Mesenchymal stem cell (in vitro differentiated cells and primary cell): ENCODE measurements around the gene ST7.
A peak's percentile ranks its signal among the peaks of the same experiment; 100 is the strongest.

Source experiments
- DNase-seq: peaks from one replicate; pipeline ENCODE4 v3.0.0-alpha.2; 2013
- H2AFZ ChIP-seq: one replicate; pipeline ENCODE4 v1.6.1; 2013; ENCODE audit warnings: low read depth, mild to moderate bottlenecking, control low read depth, inconsistent platforms, low read length, moderate library complexity
- H2AK5ac ChIP-seq: 2 replicates; pipeline ENCODE4 v1.6.1; 2013; ENCODE audit warnings: low read length, moderate library complexity, mild to moderate bottlenecking, inconsistent platforms; ENCODE audit not compliant: severe bottlenecking
- H2BK120ac ChIP-seq: one replicate; pipeline ENCODE4 v1.6.1; 2013; ENCODE audit warnings: low read depth, mild to moderate bottlenecking, inconsistent platforms, low read length, moderate library complexity
- H2BK12ac ChIP-seq, 2 experiments: one replicate each; pipeline ENCODE4 v1.6.1; 2013; ENCODE audit warnings: inconsistent platforms in 2 of 2, low read length in 2 of 2, mild to moderate bottlenecking in 2 of 2, moderate library complexity in 2 of 2, control low read depth in 1 of 2
- H2BK15ac ChIP-seq: one replicate; pipeline ENCODE4 v1.6.1; 2013; ENCODE audit warnings: mild to moderate bottlenecking, low read depth, inconsistent platforms; ENCODE audit not compliant: poor library complexity, severe bottlenecking
- H2BK5ac ChIP-seq: 2 replicates; pipeline ENCODE4 v1.6.1; 2013; ENCODE audit warnings: low read depth, mild to moderate bottlenecking, low read length, control low read depth, inconsistent platforms; ENCODE audit not compliant: poor library complexity, severe bottlenecking
- H3K14ac ChIP-seq, 2 experiments: one replicate each; pipeline ENCODE4 v1.6.1; 2013; ENCODE audit warnings: inconsistent platforms in 2 of 2, low read length in 2 of 2, control low read depth in 1 of 2, mild to moderate bottlenecking in 1 of 2, moderate library complexity in 1 of 2
- H3K18ac ChIP-seq, 2 experiments: one replicate each; pipeline ENCODE4 v1.6.1; 2013; ENCODE audit warnings: inconsistent platforms in 2 of 2, low read length in 2 of 2, control low read depth in 1 of 2, low read depth in 1 of 2, mild to moderate bottlenecking in 1 of 2
- H3K23ac ChIP-seq, 2 experiments: one replicate each; pipeline ENCODE4 v1.6.1; 2013; ENCODE audit warnings: inconsistent platforms in 2 of 2, low read length in 2 of 2, mild to moderate bottlenecking in 2 of 2, moderate library complexity in 2 of 2, control low read depth in 1 of 2
- H3K27ac ChIP-seq: 2 replicates; pipeline ENCODE4 v1.5.1; 2013; ENCODE audit warnings: mild to moderate bottlenecking, moderate library complexity, low read length, control low read depth, inconsistent platforms; ENCODE audit not compliant: poor library complexity, severe bottlenecking
- H3K27me3 ChIP-seq, 2 experiments: 2 replicates each; pipeline versions ENCODE4 v1.6.1 to v1.7.0; 2013; ENCODE audit warnings: low read length in 2 of 2, mild to moderate bottlenecking in 2 of 2, moderate library complexity in 2 of 2, control low read depth in 1 of 2, inconsistent platforms in 1 of 2; ENCODE audit not compliant: control insufficient read depth in 1 of 2, insufficient read depth in 1 of 2
- H3K36me3 ChIP-seq, 2 experiments: 2 replicates each; pipeline versions ENCODE4 v1.6.1 to v1.7.0; 2013; ENCODE audit warnings: low read length in 2 of 2, control low read depth in 1 of 2, inconsistent platforms in 1 of 2, low read depth in 1 of 2, mild to moderate bottlenecking in 1 of 2; ENCODE audit not compliant: insufficient read depth in 2 of 2, control insufficient read depth in 1 of 2
- H3K4ac ChIP-seq, 2 experiments: one replicate each; pipeline ENCODE4 v1.6.1; 2013; ENCODE audit warnings: inconsistent platforms in 2 of 2, low read length in 2 of 2, mild to moderate bottlenecking in 2 of 2, moderate library complexity in 2 of 2, control low read depth in 1 of 2, low read depth in 1 of 2
- H3K4me1 ChIP-seq: 2 replicates; pipeline ENCODE4 v1.6.1; 2013; ENCODE audit warnings: low read depth, low read length, control low read depth; ENCODE audit not compliant: control insufficient read depth, insufficient read depth
- H3K4me2 ChIP-seq: 2 replicates; pipeline ENCODE4 v1.6.1; 2013; ENCODE audit warnings: low read length, mild to moderate bottlenecking, inconsistent platforms; ENCODE audit not compliant: poor library complexity, severe bottlenecking
- H3K4me3 ChIP-seq, 2 experiments: 2 replicates each; pipeline versions ENCODE4 v1.5.1 to v1.7.0; 2013; ENCODE audit warnings: low read length in 2 of 2, mild to moderate bottlenecking in 2 of 2, control low read depth in 1 of 2, low read depth in 1 of 2; ENCODE audit not compliant: insufficient read depth in 1 of 2
- H3K79me1 ChIP-seq: replicated peaks from 2 replicates; pipeline ENCODE4 v1.6.1; 2013; ENCODE audit warnings: mild to moderate bottlenecking, control low read depth, low read length, inconsistent platforms; ENCODE audit not compliant: poor library complexity, severe bottlenecking
- H3K9ac ChIP-seq: 2 replicates; pipeline ENCODE4 v1.7.0; 2013; ENCODE audit warnings: mild to moderate bottlenecking, low read length, moderate library complexity
- H3K9me3 ChIP-seq: 2 replicates; pipeline ENCODE4 v1.7.0; 2013; ENCODE audit warnings: mild to moderate bottlenecking, low read length; ENCODE audit not compliant: control insufficient read depth
- H4K8ac ChIP-seq: one replicate; pipeline ENCODE4 v1.6.1; 2013; ENCODE audit warnings: inconsistent platforms, mild to moderate bottlenecking, low read length, moderate library complexity
- H4K91ac ChIP-seq: one replicate; pipeline ENCODE4 v1.6.1; 2013; ENCODE audit warnings: mild to moderate bottlenecking, low read length, inconsistent platforms
- WGBS: methylation state at CpG from one replicate; pipeline ENCODE4 v1.1.7; 2013; ENCODE audit warnings: mixed read lengths; 5-methylcytosine and 5-hydroxymethylcytosine counted together

The ST7 gene

DNA sequence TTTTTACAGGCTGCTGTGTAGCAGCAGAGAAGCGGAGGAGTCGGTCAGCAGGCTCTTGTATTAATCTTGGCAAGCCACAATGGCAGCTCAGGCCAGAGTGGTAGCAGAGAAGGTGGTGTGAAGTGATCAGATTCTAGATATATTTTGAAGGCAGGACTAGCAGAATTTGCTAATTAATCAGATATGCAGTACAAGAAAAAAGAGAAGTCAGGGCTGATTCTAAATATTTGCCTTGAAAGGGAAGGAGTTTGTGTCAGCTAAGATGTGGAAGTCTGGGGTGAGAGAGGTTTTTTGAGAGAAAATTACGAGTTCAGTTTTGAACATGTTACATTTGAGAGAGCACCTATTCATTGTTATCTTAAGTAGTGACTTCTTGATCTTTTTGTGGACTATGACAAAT is 193.2 kb downstream of the ST7 start:
- H2BK12ac ChIP-seq: no peak overlapping the region
- whole genome bisulfite sequencing: 96% methylated on average over 3 of the region's 3 CpGs
- no peak overlapping the region for H3K23ac ChIP-seq
- H3K9ac ChIP-seq: no peak overlapping the region
- H3K9me3 ChIP-seq: no peaks in the 10 kb centered on the region
- H3K79me1 ChIP-seq: peaks cover 14% of the 10 kb centered on the region
- H3K4me3 ChIP-seq: no peak overlapping the region
- no peak for DNase-seq
- H3K14ac ChIP-seq: no peak overlapping the region
- no peak overlapping the region for H2AFZ ChIP-seq
- H4K8ac ChIP-seq: no peak overlapping the region
- no peak overlapping the region for H3K27ac ChIP-seq
- no peak overlapping the region for H2AK5ac ChIP-seq
- H3K4me2 ChIP-seq: no peak overlapping the region
- no peak overlapping the region for H3K4ac ChIP-seq
- no peak overlapping the region for H2BK5ac ChIP-seq
- no peak overlapping the region for H3K18ac ChIP-seq
- H2BK120ac ChIP-seq: no peak overlapping the region
- peaks cover 3 to 8% of the 10 kb centered on the region in 2 experiments for H3K36me3 ChIP-seq
- H3K4me1 ChIP-seq: no peaks in the 10 kb centered on the region
- no peaks in the 10 kb centered on the region for H3K27me3 ChIP-seq
- no peak overlapping the region for H2BK15ac ChIP-seq
- no peak overlapping the region for H4K91ac ChIP-seq

DNA sequence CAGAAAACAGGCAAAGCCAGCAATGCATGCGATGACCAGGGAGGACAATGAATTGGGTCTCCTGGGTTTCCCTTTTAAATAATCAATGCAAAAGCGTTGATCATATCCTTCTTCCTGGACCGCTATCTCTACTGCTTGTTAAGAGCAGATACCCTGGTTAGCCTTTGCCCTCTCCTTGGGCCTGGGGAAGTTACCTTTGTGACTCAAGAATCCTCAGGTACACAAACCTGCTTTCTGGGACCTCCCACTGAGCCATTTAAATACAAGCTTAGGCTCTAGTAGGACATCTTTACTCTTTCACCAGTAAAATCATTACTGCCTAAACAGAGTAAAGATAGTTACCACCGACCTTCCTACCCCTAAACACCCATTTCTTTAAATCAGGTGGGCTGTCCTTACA is 195.7 kb downstream of the ST7 start:
- no peaks in the 10 kb centered on the region for H3K27me3 ChIP-seq
- H3K9ac ChIP-seq: no peak overlapping the region
- no peak overlapping the region for H4K91ac ChIP-seq
- peaks cover 0 to 8% of the 10 kb centered on the region in 2 experiments for H3K36me3 ChIP-seq
- no peak overlapping the region for H3K4me2 ChIP-seq
- peaks cover 13% of the 10 kb centered on the region for H3K79me1 ChIP-seq
- no peak overlapping the region for H3K23ac ChIP-seq
- H3K9me3 ChIP-seq: no peaks in the 10 kb centered on the region
- H3K4ac ChIP-seq: no peak overlapping the region
- H3K27ac ChIP-seq: no peak overlapping the region
- DNase-seq: no peak
- no peak overlapping the region for H3K14ac ChIP-seq
- no peak overlapping the region for H2AK5ac ChIP-seq
- H2BK5ac ChIP-seq: no peak overlapping the region
- no peak overlapping the region for H2BK120ac ChIP-seq
- no peak overlapping the region for H2BK12ac ChIP-seq
- no peak overlapping the region for H3K4me3 ChIP-seq
- H2AFZ ChIP-seq: no peak overlapping the region
- H2BK15ac ChIP-seq: no peak overlapping the region
- peak overlapping the region in 1 of 2 experiments; percentile 38 for H3K18ac ChIP-seq
- 91% methylated on average over 4 of the region's 4 CpGs for WGBS
- no peak overlapping the region for H4K8ac ChIP-seq
- H3K4me1 ChIP-seq: no peaks in the 10 kb centered on the region

DNA sequence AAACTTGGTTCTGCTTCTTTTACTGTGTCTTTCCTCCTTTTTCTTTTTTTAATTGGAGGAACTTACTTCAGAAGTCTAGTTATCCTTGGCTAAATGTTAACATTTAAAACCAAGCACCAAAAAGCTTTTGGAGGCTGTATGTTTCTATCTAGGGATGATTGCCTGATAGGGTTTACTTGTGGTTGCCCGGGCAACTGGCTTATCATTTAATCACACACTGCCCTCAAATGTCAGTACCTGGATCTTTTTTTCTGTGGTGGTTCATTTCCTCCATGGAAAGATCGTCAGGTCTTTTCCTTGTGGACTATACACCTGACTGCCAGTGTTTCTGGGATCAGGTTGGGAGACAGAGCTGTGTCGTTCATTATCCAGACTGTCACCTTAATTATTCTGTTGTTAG is 196.4 kb downstream of the ST7 start:
- Histone ChIP-seq H2BK120ac (no peak overlapping the region), H3K9ac (no peak overlapping the region), H3K4me1 (no peaks in the 10 kb centered on the region), H3K14ac (no peak overlapping the region), H2BK15ac (no peak overlapping the region), H3K4ac (no peak overlapping the region), H4K91ac (no peak overlapping the region), H2AFZ (no peak overlapping the region), H3K4me2 (no peak overlapping the region), H4K8ac (no peak overlapping the region), H3K27me3 (no peaks in the 10 kb centered on the region), H3K79me1 (peaks cover 13% of the 10 kb centered on the region), H3K23ac (no peak overlapping the region), H3K4me3 (no peak overlapping the region), H3K18ac (no peak overlapping the region), H2BK5ac (no peak overlapping the region), H2BK12ac (no peak overlapping the region), H3K27ac (no peak overlapping the region), H2AK5ac (no peak overlapping the region), H3K9me3 (no peaks in the 10 kb centered on the region), H3K36me3 (peaks cover 0 to 13% of the 10 kb centered on the region in 2 experiments)
- 100% methylated on average over 2 of the region's 3 CpGs for WGBS
- no peak for DNase-seq

DNA sequence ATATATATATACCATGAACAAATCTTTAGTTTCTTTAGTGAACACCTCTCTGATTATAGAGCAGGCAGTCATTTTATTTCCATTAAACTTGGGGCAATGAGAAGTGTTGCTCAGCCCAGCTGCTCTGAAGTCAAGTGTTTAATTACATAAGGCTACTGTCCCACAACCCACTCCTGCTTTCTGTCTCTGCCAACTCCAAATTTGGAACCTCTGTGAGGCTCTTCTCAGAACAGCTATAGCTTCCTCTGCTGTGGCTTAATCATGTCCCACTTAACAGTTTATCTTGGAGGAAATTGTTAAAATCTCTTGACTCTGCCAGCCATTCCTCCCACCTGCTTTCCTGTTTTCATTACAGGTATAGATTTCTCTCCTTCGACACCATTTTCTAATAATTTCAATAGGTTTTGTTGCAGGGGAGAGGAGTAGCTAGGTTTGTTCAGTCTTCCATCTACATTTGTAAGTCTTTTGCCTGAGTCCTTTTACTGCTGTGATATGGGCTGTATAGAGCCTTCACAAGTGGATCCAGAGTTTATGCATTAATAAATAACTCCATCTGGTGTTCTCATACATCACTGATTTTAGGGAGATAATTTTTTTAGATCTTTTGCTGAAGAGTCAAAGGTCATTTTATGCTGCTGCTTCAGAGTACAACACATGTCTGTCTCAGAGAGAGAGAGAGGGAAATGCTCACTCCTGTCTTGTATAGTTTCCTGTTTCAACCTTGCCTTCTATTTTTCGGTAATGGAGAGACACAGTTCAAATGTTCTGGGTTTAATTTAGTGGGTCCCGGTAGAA is 199.1 kb downstream of the ST7 start:
- 84% methylated on average over 2 of the region's 3 CpGs for WGBS
- no peak overlapping the region for H3K14ac ChIP-seq

More for the DNA sequence above, 199.1 kb downstream of the ST7 start:
- Histone ChIP-seq H2BK5ac (no peak overlapping the region), H3K9me3 (no peaks in the 10 kb centered on the region), H4K8ac (no peak overlapping the region), H3K36me3 (peaks cover 0 to 11% of the 10 kb centered on the region in 2 experiments), H3K79me1 (peaks cover 16% of the 10 kb centered on the region), H3K4me1 (no peaks in the 10 kb centered on the region), H2BK120ac (no peak overlapping the region), H2BK12ac (no peak overlapping the region), H3K4me2 (no peak overlapping the region), H3K23ac (no peak overlapping the region), H3K4me3 (no peak overlapping the region), H3K27me3 (no peaks in the 10 kb centered on the region), H3K18ac (no peak overlapping the region), H2AFZ (no peak overlapping the region), H3K4ac (no peak overlapping the region), H3K27ac (peak overlapping the region; percentile 59), H2BK15ac (no peak overlapping the region), H3K9ac (no peak overlapping the region), H4K91ac (no peak overlapping the region), H2AK5ac (peak overlapping the region; percentile 42)
- DNase-seq: peak; percentile 35
